HG03432 (cell line): Measurements from ENCODE around the gene SPSB1.

ENCODE experiments used
- ATAC-seq: cut with Tn5 transposase; IDR thresholded peaks from one replicate; pipeline ENCODE4 v1.9.1; 2021; ENCODE audit warnings: mild to moderate bottlenecking, moderate library complexity; ENCODE audit not compliant: unreplicated experiment

SPSB1 gene

DNA sequence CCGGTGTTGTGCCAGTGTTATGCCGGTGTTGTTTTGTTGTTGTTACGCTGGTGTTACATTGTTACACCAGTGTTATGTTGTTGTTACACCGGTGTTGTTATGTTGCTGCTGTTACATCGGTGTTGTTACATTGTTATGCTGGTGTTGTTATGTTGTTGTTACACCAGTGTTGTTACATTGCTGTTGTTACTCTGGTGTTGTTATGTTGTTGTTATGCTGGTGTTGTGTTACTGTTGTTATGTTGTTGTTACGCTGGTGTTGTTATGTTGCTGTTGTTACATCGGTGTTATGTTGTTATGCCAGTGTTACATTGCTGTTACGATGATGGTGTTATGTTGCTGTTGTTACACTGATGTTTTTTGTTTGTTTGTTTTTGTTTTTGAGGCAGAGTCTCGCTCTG is 34.1 kb upstream of the SPSB1 start:
- no peak for ATAC-seq

DNA sequence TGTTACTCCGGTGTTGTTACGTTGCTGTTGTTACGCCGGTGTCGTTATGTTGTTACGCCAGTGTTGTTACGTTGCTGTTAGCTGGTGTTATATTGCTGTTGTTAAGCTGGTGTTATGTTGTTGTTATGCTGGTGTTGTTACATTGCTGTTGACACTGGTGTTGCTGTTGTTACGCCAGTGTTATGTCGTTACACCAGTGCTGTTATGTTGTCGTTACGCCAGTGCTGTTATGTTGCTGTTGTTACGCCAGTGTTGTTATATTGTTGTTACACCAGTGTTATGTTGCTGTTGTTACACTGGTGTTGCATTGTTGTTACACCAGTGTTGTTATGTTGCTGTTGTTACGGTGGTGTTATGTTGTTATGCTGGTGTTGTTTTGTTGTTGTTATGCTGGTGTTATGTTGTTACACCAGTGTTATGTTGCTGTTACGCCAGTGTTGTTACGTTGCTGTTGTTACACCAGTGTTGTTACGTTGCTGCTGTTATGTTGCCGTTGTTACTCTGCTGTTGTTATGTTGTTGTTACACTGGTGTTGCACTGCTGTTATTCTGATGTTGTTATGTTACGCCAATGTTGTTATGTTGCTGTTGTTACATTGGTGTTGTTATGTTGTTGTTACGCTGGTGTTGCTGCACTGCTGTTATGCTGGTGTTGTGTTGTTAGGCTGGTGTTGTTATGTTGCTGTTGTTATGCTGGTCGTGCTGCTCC is 32.5 kb upstream of the SPSB1 start:
- no peak for ATAC-seq

DNA sequence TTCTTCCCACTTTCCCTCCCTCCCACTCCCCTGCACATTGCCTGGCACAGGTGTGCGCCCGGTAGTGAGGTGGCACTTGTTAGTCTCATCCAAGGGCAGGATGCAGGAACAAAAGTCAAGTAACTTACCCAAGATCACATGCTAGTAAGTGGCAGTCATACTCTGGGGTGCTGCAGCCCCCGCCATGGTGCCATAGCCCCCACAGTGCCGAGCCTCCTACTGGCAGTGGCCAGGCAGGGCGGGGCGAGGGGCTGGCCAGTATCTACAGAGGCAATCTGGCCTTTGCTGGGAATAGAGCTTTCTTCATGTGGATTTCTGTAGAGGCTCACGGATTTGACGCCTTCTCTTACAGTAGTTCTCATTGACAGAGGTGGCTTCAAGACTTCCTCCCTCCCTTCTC is 31.2 kb upstream of the SPSB1 start:
- ATAC-seq: no peak

DNA sequence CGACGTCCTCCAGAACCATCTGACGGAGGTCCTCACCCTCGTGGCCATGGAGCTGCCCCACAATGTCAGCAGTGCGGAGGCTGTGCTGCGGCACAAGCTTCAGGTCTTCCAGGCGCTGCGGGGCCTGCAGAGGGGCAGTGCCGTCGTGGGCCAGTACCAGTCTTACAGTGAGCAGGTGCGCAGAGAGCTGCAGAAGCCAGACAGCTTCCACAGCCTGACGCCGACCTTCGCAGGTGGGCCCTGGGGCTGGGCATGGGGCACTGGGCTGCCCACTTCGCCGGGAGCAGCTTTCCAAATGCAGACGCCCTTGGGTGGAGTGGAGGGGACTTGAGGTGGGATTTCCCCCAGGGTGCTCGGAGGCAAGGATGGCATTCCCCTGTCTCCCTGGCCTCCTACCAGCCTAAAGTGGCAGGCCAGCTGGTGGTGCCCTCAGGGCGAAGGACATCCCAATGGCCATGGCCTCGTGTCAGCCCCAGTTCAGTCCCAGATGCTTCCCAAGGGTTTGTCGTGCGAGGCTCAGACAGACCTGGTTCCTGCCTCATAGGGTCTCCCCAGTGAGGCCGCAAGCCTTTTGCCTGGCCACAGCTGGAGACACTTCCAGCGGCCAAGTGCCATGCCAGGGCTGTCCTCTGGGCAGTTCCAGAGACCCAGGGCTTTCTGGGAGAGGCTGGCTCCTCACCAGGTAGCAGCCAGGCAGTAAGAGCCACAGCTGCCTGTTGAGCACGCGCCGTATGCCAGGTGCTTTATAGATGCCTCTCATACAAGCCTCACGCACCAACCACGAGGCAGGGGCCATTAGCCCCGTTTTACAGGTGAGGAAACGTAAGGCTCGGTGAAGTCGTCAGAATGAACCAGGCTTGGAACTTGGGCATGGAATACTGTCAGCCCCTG is 30.4 kb upstream of the SPSB1 start:
- no peak for ATAC-seq

DNA sequence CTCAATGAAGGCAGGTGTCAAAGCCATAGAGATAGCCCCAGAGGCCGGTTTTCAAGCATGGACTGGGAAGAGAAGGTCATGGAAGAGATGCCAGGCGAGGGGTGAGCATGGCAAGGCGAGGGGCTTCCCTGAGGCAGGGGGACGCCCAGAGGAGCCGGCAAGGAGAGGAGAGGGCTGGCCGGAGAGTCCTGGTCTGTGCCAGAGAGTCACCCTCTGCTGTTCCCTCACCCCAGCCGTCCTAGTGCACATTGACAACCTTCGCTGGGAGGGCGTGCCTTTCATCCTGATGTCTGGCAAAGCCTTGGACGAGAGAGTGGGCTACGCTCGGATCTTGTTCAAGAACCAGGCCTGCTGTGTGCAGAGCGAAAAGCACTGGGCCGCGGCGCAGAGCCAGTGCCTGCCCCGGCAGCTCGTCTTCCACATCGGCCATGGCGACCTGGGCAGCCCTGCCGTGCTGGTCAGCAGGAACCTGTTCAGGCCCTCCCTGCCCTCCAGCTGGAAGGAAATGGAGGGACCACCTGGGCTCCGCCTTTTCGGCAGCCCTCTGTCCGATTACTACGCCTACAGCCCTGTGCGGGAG is 29.3 kb upstream of the SPSB1 start:
- ATAC-seq: no peak

DNA sequence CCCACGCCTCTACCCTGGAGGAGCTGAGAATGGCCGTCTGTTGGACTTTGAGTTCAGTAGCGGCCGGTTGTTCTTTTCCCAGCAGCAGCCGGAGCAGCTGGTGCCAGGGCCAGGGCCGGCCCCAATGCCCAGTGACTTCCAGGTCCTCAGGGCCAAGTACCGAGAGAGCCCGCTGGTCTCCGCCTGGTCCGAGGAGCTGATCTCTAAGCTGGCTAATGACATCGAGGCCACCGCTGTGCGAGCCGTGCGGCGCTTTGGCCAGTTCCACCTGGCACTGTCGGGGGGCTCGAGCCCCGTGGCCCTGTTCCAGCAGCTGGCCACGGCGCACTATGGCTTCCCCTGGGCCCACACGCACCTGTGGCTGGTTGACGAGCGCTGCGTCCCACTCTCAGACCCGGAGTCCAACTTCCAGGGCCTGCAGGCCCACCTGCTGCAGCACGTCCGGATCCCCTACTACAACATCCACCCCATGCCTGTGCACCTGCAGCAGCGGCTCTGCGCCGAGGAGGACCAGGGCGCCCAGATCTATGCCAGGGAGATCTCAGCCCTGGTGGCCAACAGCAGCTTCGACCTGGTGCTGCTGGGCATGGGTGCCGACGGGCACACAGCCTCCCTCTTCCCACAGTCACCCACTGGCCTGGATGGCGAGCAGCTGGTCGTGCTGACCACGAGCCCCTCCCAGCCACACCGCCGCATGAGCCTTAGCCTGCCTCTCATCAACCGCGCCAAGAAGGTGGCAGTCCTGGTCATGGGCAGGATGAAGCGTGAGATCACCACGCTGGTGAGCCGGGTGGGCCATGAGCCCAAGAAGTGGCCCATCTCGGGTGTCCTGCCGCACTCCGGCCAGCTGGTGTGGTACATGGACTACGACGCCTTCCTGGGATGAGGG is 28.5 kb upstream of the SPSB1 start:
- ATAC-seq: no peak

DNA sequence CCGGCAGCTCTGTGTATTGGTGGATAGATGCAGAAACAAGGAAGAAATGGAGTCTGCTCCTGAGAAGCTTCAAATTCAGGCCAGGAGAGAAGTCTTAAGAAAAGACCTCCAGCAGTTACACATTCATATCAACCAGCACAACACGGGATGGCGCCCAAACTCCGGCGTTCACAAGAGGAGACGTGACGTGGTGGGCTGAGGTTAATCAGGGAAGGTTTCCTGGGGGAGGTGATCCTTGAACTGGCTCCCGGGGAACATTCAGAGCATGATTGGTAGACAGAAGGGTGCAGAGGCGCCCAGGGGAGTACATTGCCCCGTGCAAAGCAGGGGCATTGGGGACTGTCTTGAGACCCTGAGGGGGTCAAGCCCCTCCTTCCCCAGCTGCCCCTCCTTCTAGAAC is 27.7 kb upstream of the SPSB1 start:
- ATAC-seq: no peak

DNA sequence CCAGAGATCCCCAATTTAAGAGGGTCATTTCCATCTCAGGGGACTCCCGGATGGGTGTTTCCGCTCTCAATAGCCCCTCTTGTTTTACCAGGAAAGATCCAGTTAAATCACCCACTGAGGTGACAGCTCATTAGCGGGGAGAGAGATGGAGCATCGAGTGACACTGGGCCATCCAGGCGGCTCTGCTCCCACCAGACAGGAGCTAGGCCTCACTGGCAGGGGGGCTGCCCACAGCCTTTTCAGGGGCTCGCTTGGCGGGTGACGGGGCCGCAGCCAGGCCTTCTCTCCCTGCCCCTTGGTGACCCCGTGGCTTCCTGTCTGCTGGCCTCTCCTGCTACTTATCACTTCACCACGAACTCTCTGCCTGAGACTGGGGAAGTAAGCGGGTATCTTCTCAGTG is 26.7 kb upstream of the SPSB1 start:
- ATAC-seq: no peak

DNA sequence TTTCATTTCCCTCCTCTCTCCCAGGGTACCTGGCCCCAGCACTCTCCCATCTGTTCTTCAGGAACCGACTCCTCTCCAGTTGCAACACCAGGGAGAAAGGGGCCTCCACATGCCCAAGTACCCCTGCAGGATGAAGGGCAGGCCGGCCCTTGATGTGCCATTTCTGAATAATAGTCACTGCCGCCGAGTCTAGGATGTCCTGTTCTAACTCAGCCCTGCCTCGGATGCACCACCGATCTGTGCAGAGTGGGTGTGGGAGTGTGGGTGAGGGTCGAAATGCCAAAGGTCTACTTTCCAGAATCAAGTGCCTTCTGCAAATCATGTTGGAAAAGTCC is 25.4 kb upstream of the SPSB1 start:
- ATAC-seq: no peak

DNA sequence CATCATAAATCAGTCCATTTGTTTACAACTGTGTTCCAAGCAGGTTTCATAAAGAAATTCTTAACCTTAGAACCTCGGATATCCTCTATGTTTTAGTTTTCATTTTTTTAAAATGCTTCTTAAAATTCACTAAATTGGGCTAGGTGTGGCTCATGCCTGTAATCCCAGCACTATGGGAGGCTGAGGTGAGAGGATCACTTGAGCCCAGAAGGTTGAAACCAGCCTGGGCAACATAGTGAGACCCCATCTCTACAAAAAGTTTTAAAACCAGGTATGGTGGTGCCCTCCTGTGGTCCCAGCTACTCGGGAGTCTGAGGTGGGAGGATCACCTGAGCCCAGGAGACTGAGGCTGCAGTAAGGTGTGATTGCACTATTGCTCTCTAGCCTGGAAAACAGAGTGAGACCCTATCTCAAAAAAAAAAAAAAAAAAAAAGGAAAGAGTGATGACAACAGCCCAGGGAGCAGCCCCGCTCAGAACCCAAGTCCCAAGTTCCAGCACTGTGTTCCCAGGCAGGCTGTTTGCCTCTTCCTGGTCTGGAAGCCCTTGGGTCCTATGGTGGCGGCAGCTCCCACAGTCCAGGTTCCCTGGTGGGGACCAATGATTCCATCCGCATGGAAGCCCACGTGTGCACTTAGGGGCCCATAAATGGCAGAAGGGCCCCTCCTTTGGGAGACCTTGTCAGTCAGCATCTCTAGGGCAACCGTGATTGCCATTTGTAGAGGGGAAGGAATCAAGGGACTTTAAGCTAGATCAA is 24.7 kb upstream of the SPSB1 start:
- ATAC-seq: no peak

DNA sequence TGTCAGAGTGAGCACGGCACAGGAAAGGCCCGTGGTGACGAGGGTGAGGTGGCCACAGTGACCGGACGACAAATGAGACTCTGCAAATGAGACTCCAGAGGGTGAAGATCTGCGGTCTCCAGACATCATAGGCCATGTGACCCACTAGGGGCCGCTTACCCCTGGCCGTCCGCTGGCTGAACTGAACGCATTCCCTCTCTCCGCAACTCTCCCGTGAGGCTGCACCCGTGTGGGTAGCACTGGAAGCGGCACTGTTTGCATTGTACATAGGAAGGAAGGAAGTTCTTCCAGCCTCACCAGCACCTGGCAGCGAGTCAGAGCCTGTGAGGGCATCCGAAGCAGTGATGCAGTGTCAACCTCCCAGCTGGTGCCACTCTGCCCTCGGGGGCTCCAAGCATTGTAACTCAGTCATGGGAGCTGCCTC is 23.6 kb upstream of the SPSB1 start:
- ATAC-seq: no peak

DNA sequence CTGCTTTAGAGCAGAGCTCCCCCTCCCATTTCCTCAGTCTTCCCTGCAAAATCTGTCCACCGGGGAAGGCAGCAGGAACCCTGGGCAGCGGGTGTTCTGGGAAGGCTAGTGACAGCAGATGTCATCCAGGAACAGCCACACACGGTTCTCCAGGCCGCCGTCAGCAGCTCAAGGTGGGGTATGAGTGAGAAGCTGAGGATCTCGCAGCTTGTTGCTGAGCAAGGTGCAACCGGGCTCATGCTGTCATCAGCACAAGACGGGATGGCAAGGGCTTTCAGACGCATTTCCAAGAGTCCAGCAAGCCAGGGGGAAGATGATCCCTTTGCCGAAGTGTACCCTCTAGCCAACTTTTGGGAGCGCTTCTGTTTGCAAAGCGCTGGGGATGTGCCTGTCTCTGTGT is 23.0 kb upstream of the SPSB1 start:
- ATAC-seq: no peak

DNA sequence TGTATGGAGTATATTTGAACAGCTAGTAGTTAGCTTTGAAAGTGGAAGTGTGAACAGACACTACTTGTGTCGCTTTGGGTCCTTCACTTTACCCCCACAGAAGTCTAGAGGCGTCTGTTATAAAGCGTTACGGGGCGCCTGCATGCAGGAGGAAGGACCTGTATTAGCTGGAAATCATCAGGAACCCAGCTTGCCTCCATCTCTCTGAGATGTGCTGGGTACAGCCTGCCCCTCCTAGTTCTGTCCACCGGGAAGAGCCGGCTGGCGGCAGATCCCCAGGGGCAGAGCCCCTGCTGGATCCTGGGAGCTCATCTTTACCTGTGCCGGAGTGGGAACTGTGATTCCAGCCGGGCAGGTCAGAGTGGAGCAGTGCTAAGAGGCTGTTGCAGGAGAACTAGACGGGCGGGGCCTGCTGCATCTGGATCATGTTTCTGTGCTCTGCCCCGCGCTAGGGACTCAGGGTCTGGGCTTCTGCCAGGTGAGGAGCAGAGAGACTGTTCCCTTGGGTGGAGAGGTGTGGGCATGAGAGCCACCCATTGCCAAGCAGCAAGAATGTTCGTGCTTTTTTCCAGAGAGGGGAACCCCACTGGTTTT is 22.3 kb upstream of the SPSB1 start:
- no peak for ATAC-seq

DNA sequence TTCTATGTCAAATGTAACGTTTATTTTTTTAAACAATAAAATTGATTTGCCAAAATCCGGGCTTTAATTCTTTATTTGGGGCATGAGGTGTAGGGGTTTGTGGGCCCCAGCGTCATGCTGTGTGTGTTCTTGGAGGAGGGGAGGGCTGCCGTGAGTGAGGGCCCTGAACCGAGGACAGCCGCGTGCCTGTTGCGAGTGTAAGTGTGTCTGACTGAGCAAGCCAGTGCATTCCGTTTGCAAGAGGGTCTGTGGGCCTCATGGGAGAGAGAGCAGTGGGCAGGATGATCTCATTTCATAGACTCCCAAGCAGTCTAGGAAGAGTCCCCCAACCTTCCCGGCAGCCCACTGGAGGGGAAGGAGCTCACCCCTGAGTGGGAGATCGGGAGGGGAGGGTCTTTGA is 21.4 kb upstream of the SPSB1 start:
- ATAC-seq: no peak

DNA sequence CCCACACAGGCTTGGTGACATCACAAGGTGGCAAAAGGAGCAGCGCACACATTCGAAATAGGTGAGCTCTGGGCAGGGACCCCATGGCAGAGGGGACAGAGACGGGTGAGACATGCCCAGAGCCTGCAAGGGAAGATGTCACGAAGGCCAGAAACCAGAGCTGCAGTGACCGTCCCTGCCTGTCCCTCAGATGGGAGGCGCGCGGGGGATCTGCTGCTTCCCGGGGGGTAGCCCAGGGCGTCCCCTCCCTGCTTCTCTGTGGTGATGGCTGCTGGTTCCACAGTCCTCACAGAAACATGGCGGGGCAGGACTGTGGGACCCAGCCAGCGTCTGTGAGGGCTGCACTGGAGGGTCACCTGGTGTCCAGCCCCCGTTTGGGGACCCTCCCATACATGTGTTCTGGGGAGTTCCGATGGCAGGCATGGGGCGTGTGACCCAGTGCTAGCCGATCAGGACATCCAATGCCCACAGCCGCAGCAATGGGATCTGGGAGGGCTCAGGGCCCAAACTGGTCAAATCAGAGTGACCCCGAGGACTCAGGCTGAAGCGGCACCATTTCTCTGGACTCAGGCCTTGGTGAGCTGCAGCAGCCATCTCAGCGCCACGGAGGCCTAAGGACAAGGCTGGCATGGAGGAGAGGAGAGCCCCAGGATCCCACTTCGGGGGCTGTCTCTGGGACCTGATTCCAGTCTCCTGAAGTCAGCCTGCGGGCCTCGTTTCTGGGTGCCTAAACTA is 20.7 kb upstream of the SPSB1 start:
- no peak for ATAC-seq

DNA sequence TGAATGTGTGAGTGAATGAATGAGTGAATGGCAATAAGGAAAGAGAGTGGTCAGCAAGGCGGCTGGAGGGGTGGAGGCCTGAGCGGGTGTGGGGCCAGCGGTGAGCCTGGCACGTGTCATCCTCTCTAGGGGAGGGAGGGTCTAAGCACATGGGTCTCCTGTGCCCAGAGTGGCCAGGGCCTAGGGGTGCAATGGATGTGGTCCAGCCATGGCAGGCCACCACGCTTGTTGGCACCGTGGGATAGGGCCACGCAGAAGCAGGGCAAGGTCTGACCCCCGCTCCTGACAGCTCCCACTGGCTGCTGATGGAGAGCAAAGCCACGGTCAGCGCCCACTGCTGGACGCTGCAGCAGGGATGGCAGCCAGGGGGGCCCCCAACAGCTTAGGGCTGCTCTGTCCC is 19.5 kb upstream of the SPSB1 start:
- ATAC-seq: no peak

DNA sequence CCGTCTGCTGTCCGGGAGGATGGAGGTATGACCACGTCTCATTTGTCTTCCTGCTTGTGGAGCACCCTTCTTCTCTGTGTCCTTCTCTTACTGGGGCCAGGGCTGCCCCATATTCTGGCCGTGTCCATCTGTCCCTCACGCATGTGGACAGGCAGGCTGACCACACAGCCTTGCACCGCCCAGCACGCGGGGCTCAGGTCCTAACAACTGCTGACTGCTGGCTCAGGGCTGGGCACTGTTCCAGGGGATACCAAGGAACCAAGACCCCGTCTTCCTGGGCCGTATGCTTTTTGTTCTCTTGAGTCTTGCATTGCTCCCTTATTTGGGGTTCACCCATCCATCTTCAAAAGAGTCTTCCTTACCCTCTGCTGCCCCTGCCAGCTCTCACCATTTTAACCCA is 17.5 kb upstream of the SPSB1 start:
- ATAC-seq: no peak

DNA sequence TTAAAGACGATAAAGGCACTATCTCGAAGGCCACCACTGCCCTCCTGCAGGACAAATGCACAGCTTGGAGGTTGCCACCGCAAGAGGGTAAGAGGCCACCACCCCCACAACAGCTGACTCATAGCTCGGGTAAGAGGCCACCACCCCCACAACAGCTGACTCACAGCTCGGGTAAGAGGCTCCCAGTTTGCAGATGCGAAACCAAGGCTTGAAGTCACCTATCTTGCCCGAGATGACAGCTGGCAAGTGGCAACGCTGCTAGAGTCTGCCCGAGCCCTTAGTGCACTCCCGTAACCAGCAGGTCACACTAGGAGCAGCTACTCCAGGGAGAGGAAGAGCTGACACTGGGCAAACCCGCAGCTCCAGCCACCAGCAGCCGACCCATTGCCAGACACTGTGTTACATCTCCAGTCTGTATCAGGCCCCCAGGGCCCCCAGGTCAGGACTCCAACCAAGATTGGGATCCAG is 17.1 kb upstream of the SPSB1 start:
- ATAC-seq: peak; percentile 83

DNA sequence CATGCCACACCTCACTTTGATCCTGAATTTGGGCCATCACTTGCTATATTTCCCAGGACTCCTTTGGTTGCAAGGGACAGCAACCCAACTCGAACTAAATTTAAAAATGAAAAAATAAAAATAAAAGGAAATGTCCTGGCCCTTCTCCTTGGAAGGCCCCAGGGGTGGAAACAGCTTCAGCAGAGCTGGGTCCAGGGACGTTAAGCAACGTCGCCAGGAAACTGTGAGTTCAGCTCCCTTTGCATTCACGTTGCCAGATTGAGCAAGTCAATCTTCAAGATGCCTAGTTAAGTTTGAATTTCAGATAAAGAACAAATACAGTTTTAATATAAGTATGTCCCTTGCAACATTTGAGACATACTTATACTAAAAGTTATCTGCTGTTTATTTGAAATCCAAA is 14.6 kb upstream of the SPSB1 start:
- no peak for ATAC-seq
